Measurements from ENCODE around the gene MTHFD2L. TPM values are rescaled to one million over a fixed set of nuclear protein-coding genes. Genes with fewer than 3 reads are reported as not detected.

Gene MTHFD2L
- total RNA-seq, 1 donor from 2014 or later: 12.4 TPM

DNA sequence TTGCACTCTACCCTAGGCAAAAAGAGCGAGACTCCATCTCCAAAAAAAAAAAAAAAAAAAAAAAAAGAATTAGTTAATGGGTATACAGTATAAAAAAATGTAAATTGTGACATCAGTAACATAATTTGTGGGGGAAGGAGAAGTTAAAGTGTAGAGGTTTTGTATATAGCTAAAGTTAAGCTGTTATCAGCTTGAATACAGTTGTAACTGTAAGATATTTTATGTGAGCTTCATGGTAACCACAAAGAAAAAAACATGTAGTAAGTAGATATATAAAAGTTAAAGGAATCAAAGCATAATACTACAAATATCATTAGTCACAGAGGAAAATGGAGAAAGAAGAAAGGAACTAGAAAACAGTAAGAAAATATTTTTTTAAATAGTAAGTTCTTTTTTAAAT, 97.2 kb downstream of the MTHFD2L start:
- FAIRE-seq: no peak
- no peak overlapping the region for H3K27ac Mint-ChIP-seq (ENCODE audit: unreplicated experiment)

DNA sequence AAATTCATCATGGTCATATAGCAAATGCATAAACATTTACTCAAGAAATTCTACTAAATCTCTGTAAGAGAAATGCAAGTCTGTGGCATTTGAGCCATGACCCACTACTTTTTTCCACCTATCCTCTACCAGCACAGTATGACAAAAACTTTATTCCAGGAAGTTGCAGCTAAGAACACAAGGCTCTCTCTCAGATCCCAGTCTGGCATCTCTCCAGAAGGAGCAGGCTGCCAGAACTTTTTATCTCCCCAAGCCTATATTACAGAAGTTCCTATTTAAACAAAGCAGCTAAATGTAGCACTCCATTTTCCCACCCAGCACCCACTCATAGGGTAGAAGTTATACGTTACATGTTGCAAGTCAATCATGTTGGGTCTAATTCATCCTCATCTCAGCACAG, 101.0 kb downstream of the MTHFD2L start:
- Histone ChIP-seq H3K79me2 (ENCODE audit: insufficient read depth, low read length) (no peaks in the 10 kb centered on the region), H3K9me3 (ENCODE audit: insufficient read depth, low read depth, low read length) (no peaks in the 10 kb centered on the region), H4K20me1 (ENCODE audit: insufficient read depth, low read length) (no peaks in the 10 kb centered on the region), H3K9ac (ENCODE audit: low read length) (no peak overlapping the region), H3K4me2 (ENCODE audit: low read length) (no peak overlapping the region), H2AFZ (ENCODE audit: low read depth, low read length) (no peak overlapping the region), H3K27me3 (ENCODE audit: insufficient read depth, low read length) (no peaks in the 10 kb centered on the region), H3K4me3 (ENCODE audit: insufficient read depth, low read depth, low read length) (no peak overlapping the region), H3K36me3 (ENCODE audit: insufficient read depth, low read length) (no peaks in the 10 kb centered on the region), H3K4me1 (ENCODE audit: insufficient read depth, low read length) (no peaks in the 10 kb centered on the region), H3K27ac (ENCODE audit: low read depth, low read length) (no peak overlapping the region)
- Mint-ChIP-seq H3K4me1 (ENCODE audit: low read depth, unreplicated experiment) (peaks cover 10% of the 10 kb centered on the region), H3K4me3 (ENCODE audit: unreplicated experiment) (no peak overlapping the region), H3K27ac (ENCODE audit: unreplicated experiment) (no peak overlapping the region), H3K27me3 (ENCODE audit: low read depth, unreplicated experiment) (no peaks in the 10 kb centered on the region), H3K36me3 (ENCODE audit: low read depth, unreplicated experiment) (no peaks in the 10 kb centered on the region), H3K9me3 (ENCODE audit: unreplicated experiment) (peaks cover 4% of the 10 kb centered on the region)
- DNase-seq (ENCODE audit: low read depth) (peak; percentile 22), FAIRE-seq (no peak)
- TF ChIP-seq, protein P1, sequence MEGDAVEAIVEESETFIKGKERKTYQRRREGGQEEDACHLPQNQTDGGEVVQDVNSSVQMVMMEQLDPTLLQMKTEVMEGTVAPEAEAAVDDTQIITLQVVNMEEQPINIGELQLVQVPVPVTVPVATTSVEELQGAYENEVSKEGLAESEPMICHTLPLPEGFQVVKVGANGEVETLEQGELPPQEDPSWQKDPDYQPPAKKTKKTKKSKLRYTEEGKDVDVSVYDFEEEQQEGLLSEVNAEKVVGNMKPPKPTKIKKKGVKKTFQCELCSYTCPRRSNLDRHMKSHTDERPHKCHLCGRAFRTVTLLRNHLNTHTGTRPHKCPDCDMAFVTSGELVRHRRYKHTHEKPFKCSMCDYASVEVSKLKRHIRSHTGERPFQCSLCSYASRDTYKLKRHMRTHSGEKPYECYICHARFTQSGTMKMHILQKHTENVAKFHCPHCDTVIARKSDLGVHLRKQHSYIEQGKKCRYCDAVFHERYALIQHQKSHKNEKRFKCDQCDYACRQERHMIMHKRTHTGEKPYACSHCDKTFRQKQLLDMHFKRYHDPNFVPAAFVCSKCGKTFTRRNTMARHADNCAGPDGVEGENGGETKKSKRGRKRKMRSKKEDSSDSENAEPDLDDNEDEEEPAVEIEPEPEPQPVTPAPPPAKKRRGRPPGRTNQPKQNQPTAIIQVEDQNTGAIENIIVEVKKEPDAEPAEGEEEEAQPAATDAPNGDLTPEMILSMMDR (IDR thresholded peaks at IDR 0.05; ENCODE audit: insufficient read depth, low read depth, low read length): no peak
- no peak for TF ChIP-seq EZH2 (IDR thresholded peaks at IDR 0.05; ENCODE audit: insufficient read depth, low read length)

More for the DNA sequence above, 97.2 kb downstream of the MTHFD2L start:
- Histone ChIP-seq H3K79me2 (ENCODE audit: insufficient read depth, low read length) (no peaks in the 10 kb centered on the region), H3K4me2 (ENCODE audit: low read length) (no peak overlapping the region), H3K27me3 (ENCODE audit: insufficient read depth, low read length) (no peaks in the 10 kb centered on the region), H3K27ac (ENCODE audit: low read depth, low read length) (no peak overlapping the region), H3K4me3 (ENCODE audit: insufficient read depth, low read depth, low read length) (no peak overlapping the region), H2AFZ (ENCODE audit: low read depth, low read length) (no peak overlapping the region), H3K9ac (ENCODE audit: low read length) (no peak overlapping the region), H3K4me1 (ENCODE audit: insufficient read depth, low read length) (no peaks in the 10 kb centered on the region), H4K20me1 (ENCODE audit: insufficient read depth, low read length) (no peaks in the 10 kb centered on the region), H3K9me3 (ENCODE audit: insufficient read depth, low read depth, low read length) (peaks cover 14% of the 10 kb centered on the region), H3K36me3 (ENCODE audit: insufficient read depth, low read length) (no peaks in the 10 kb centered on the region)
- Mint-ChIP-seq H3K9me3 (ENCODE audit: unreplicated experiment) (peaks cover 12% of the 10 kb centered on the region), H3K36me3 (ENCODE audit: low read depth, unreplicated experiment) (peaks cover 3% of the 10 kb centered on the region), H3K4me1 (ENCODE audit: low read depth, unreplicated experiment) (peaks cover 5% of the 10 kb centered on the region), H3K27me3 (ENCODE audit: low read depth, unreplicated experiment) (no peaks in the 10 kb centered on the region), H3K4me3 (ENCODE audit: unreplicated experiment) (no peak overlapping the region)
- TF ChIP-seq EZH2 (IDR thresholded peaks at IDR 0.05; ENCODE audit: insufficient read depth, low read length): no peak
- TF ChIP-seq, protein P1 (IDR thresholded peaks at IDR 0.05; ENCODE audit: insufficient read depth, low read depth, low read length): no peak
- no peak for DNase-seq (ENCODE audit: low read depth)

DNA sequence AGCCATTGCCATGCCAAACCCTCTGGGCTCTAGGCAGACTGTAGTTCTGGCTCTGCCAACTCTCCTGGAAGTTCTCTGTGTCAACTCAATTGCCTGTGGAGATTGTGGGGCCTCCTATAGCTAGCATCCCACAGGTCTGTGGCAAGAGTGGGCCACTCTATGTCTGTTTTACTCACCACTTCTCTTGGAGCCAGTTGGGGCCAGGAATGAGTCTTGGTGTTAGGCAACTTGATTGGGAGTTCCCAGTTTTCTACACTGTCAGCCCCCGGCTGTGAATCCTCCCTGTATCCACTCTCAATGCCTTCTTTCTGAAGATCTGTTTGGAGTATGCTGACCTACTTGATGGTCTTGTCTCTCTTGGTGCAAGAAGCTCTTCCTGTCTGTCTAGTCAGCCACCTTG, 102.1 kb downstream of the MTHFD2L start:
- no peak overlapping the region for H3K27ac Mint-ChIP-seq (ENCODE audit: unreplicated experiment)
- no peaks in the 10 kb centered on the region for H3K9me3 Mint-ChIP-seq (ENCODE audit: unreplicated experiment)

More for the DNA sequence above, 102.1 kb downstream of the MTHFD2L start:
- Mint-ChIP-seq H3K4me3 (ENCODE audit: unreplicated experiment) (no peak overlapping the region), H3K4me1 (ENCODE audit: low read depth, unreplicated experiment) (peaks cover 10% of the 10 kb centered on the region), H3K27me3 (ENCODE audit: low read depth, unreplicated experiment) (no peaks in the 10 kb centered on the region), H3K36me3 (ENCODE audit: low read depth, unreplicated experiment) (no peaks in the 10 kb centered on the region)
- Histone ChIP-seq H3K4me1 (ENCODE audit: insufficient read depth, low read length) (no peaks in the 10 kb centered on the region), H2AFZ (ENCODE audit: low read depth, low read length) (no peak overlapping the region), H4K20me1 (ENCODE audit: insufficient read depth, low read length) (no peaks in the 10 kb centered on the region), H3K4me3 (ENCODE audit: insufficient read depth, low read depth, low read length) (no peak overlapping the region), H3K79me2 (ENCODE audit: insufficient read depth, low read length) (no peaks in the 10 kb centered on the region), H3K9me3 (ENCODE audit: insufficient read depth, low read depth, low read length) (no peaks in the 10 kb centered on the region), H3K36me3 (ENCODE audit: insufficient read depth, low read length) (no peaks in the 10 kb centered on the region), H3K27me3 (ENCODE audit: insufficient read depth, low read length) (no peaks in the 10 kb centered on the region), H3K9ac (ENCODE audit: low read length) (no peak overlapping the region), H3K4me2 (ENCODE audit: low read length) (no peak overlapping the region), H3K27ac (ENCODE audit: low read depth, low read length) (no peak overlapping the region)
- DNase-seq (ENCODE audit: low read depth) (no peak), FAIRE-seq (no peak)
- no peak for TF ChIP-seq EZH2 (IDR thresholded peaks at IDR 0.05; ENCODE audit: insufficient read depth, low read length)
- TF ChIP-seq, protein P1 (IDR thresholded peaks at IDR 0.05; ENCODE audit: insufficient read depth, low read depth, low read length): no peak
